IMR-90 (cell line): ENCODE results near the gene ANLN. TPM values are rescaled to one million over a fixed set of nuclear protein-coding genes. Genes with fewer than 3 reads are reported as not detected.

Experiments used
- ATAC-seq: fragments of 200-7000 bp; cut with Tn5 transposase; 2 replicates; pipeline ENCODE4 v1.9.1; 2020; ENCODE audit warnings: low read depth, mild to moderate bottlenecking, moderate library complexity
- Bru-seq: library from RNA; stranded (reverse); fragments of 400-500 nt; gene quantifications from one replicate; lab custom pipeline; 2021; lab: Mats Ljungman, UMichigan
- BruChase-seq, 2 experiments: library from RNA; stranded (reverse); fragments of 400-500 nt; gene quantifications; one replicate each; lab custom pipeline; 2021; lab: Mats Ljungman, UMichigan
- BruUV-seq: library from RNA; stranded (reverse); fragments of 400-500 nt; replicated peaks from 2 replicates; lab custom pipeline; 2021; lab: Mats Ljungman, UMichigan
- CTCF ChIA-PET: fragments of 300-600 bp; formaldehyde crosslinking; extraction: SDS; loops from one replicate; lab custom pipeline; 2021; ENCODE audit warnings: antibody characterized with exemption; lab: Yijun Ruan, JAX
- POLR2A ChIA-PET: fragments of 300-600 bp; sonication (Branson Sonifier 250); formaldehyde crosslinking; loops from one replicate; lab custom pipeline; 2022; ENCODE audit warnings: antibody characterized with exemption; ENCODE audit not compliant: unreplicated experiment; lab: Charles Lee
- DNase-seq: peaks from one replicate; pipeline ENCODE4 v3.0.0; 2013
- H2AFZ ChIP-seq: replicated peaks from 2 replicates; pipeline ENCODE3; 2013; ENCODE audit warnings: low read length, mild to moderate bottlenecking; ENCODE audit not compliant: poor library complexity
- H2AK5ac ChIP-seq: 2 replicates; pipeline ENCODE4 v1.6.1; 2013; ENCODE audit warnings: low read depth, low read length, inconsistent platforms
- H2AK9ac ChIP-seq: replicated peaks from 2 replicates; pipeline ENCODE3; 2013; ENCODE audit warnings: mild to moderate bottlenecking, low read depth, low read length, moderate library complexity; ENCODE audit not compliant: poor library complexity
- H2BK120ac ChIP-seq: 2 replicates; pipeline ENCODE4 v1.6.1; 2013; ENCODE audit warnings: low read depth, low read length, inconsistent platforms
- H2BK15ac ChIP-seq: 3 replicates; pipeline ENCODE4 v1.6.1; 2013; ENCODE audit warnings: low read depth, low read length, inconsistent platforms
- H2BK20ac ChIP-seq: 2 replicates; pipeline ENCODE4 v1.6.1; 2013; ENCODE audit warnings: low read depth, mild to moderate bottlenecking, inconsistent platforms, low read length, moderate library complexity
- H2BK5ac ChIP-seq: 2 replicates; pipeline ENCODE4 v1.6.1; 2013; ENCODE audit warnings: mild to moderate bottlenecking, low read depth, low read length, inconsistent platforms; ENCODE audit not compliant: poor library complexity, severe bottlenecking
- H3K14ac ChIP-seq: replicated peaks from 2 replicates; pipeline ENCODE4 v1.6.1; 2013; ENCODE audit warnings: low read depth, low read length, inconsistent platforms
- H3K18ac ChIP-seq: 2 replicates; pipeline ENCODE4 v1.6.1; 2013; ENCODE audit warnings: low read depth, low read length, control low read depth
- H3K23ac ChIP-seq: 2 replicates; pipeline ENCODE4 v1.6.1; 2013; ENCODE audit warnings: low read depth, low read length, inconsistent platforms
- H3K27ac ChIP-seq: 2 replicates; pipeline ENCODE4 v1.5.1; 2013; ENCODE audit warnings: mild to moderate bottlenecking, control low read depth, low read length; ENCODE audit not compliant: insufficient read depth
- H3K27me3 ChIP-seq: 2 replicates; pipeline ENCODE4 v1.6.1; 2013; ENCODE audit warnings: low read length; ENCODE audit not compliant: control insufficient read depth, insufficient read depth
- H3K36me3 ChIP-seq: 2 replicates; pipeline ENCODE4 v1.6.1; 2013; ENCODE audit warnings: low read length, mixed read lengths; ENCODE audit not compliant: control insufficient read depth, insufficient read depth
- H3K4ac ChIP-seq: 2 replicates; pipeline ENCODE4 v1.6.1; 2013; ENCODE audit warnings: low read depth, low read length, inconsistent platforms
- H3K4me1 ChIP-seq: 2 replicates; pipeline ENCODE4 v1.6.1; 2013; ENCODE audit warnings: low read length, mixed read lengths; ENCODE audit not compliant: control insufficient read depth, insufficient read depth
- H3K4me2 ChIP-seq: 2 replicates; pipeline ENCODE4 v1.6.1; 2013; ENCODE audit warnings: low read depth, mild to moderate bottlenecking, control low read depth, low read length, moderate library complexity
- H3K4me3 ChIP-seq: 2 replicates; pipeline ENCODE4 v1.5.1; 2013; ENCODE audit warnings: low read depth, mild to moderate bottlenecking, control low read depth, low read length, moderate library complexity; ENCODE audit not compliant: insufficient read depth
- H3K56ac ChIP-seq: 2 replicates; pipeline ENCODE4 v1.6.1; 2013; ENCODE audit warnings: low read length, inconsistent platforms; ENCODE audit not compliant: insufficient read depth; ENCODE audit errors: extremely low read depth
- H3K79me1 ChIP-seq, 2 experiments: 2 replicates each; pipeline ENCODE4 v1.6.1; 2013; ENCODE audit warnings: low read length in 2 of 2, inconsistent platforms in 1 of 2, low read depth in 1 of 2
- H3K9ac ChIP-seq: 2 replicates; pipeline ENCODE4 v1.6.1; 2013; ENCODE audit warnings: low read depth, low read length, control low read depth
- H3K9me1 ChIP-seq: 2 replicates; pipeline ENCODE4 v1.6.1; 2013; ENCODE audit warnings: low read length, inconsistent platforms; ENCODE audit not compliant: insufficient read depth
- H3K9me3 ChIP-seq: 2 replicates; pipeline ENCODE4 v1.6.1; 2013; ENCODE audit warnings: low read length; ENCODE audit not compliant: control insufficient read depth, insufficient read depth
- H4K20me1 ChIP-seq: 2 replicates; pipeline ENCODE4 v1.6.1; 2013; ENCODE audit warnings: low read length, inconsistent platforms; ENCODE audit not compliant: insufficient read depth
- H4K5ac ChIP-seq: 2 replicates; pipeline ENCODE4 v1.6.1; 2013; ENCODE audit warnings: mild to moderate bottlenecking, low read depth, low read length, control low read depth
- H4K8ac ChIP-seq, 2 experiments: 2 replicates each; pipeline ENCODE4 v1.6.1; 2013; ENCODE audit warnings: low read depth in 2 of 2, low read length in 2 of 2, control low read depth in 1 of 2, inconsistent platforms in 1 of 2
- H4K91ac ChIP-seq: 2 replicates; pipeline ENCODE4 v1.6.1; 2013; ENCODE audit warnings: low read depth, low read length, inconsistent platforms; ENCODE audit not compliant: insufficient read depth
- CEBPB ChIP-seq: IDR thresholded peaks from 2 replicates; pipeline ENCODE4 v1.6.1; 2012; ENCODE audit warnings: low read depth, low read length, improper control_type of control experiment
- MAZ ChIP-seq: IDR thresholded peaks from 2 replicates; pipeline ENCODE4 v1.6.1; 2012; ENCODE audit warnings: low read depth, mild to moderate bottlenecking, low read length, improper control_type of control experiment, moderate library complexity, borderline replicate concordance
- MXI1 ChIP-seq: IDR thresholded peaks from 2 replicates; pipeline ENCODE4 v1.6.1; 2012; ENCODE audit warnings: low read depth, mild to moderate bottlenecking, low read length, moderate library complexity, borderline replicate concordance
- POLR2A ChIP-seq: IDR thresholded peaks from 2 replicates; pipeline ENCODE4 v1.6.1; 2012; ENCODE audit warnings: mild to moderate bottlenecking, low read depth, low read length
- RFX5 ChIP-seq: IDR thresholded peaks from 2 replicates; pipeline ENCODE4 v1.8.0; 2012; ENCODE audit warnings: low read depth, mild to moderate bottlenecking, low read length, moderate library complexity
- SMC3 ChIP-seq: fragments of 150-350 bp; IDR thresholded peaks from 2 replicates; pipeline ENCODE4 v1.6.1; 2016; ENCODE audit warnings: low read depth, mild to moderate bottlenecking, antibody characterized with exemption, low read length, moderate library complexity
- WGBS, 2 experiments: methylation state at CpG; one replicate each; pipeline versions ENCODE4 v1.1.5 to v1.1.7; 2013; ENCODE audit warnings: missing lambda C conversion rate in 2 of 2; ENCODE audit not compliant: insufficient read length in 1 of 2; ENCODE audit errors: extremely low coverage in 2 of 2; 5-methylcytosine and 5-hydroxymethylcytosine counted together
- dilution Hi-C: fragments of 300-500 bp; cut with HindIII; formaldehyde crosslinking; loops from one replicate; pipeline ENCODE4 v1.14.3; 2018; ENCODE audit warnings: low sequenced_read_pairs; ENCODE audit not compliant: unreplicated experiment
- in situ Hi-C: fragments of 300-500 bp; cut with MboI; formaldehyde crosslinking; loops from 3 replicates; pipeline ENCODE4 v1.14.3; 2019; ENCODE audit warnings: low sequenced_read_pairs, inconsistent platforms, mixed read lengths
- intact Hi-C: fragments of 100-400 bp; cut with micrococcal nuclease; formaldehyde crosslinking; loops from 2 replicates; pipeline ENCODE4 v1.10.0; 2022
- long read RNA-seq: library from polyadenylated mRNA; unstranded; transcript quantifications from one replicate; pipeline ENCODE4 v2.0.0, GENCODE V29; 2021; ENCODE audit not compliant: unreplicated experiment
- polyA plus RNA-seq, 3 experiments: library from polyadenylated mRNA; depleted of rRNA; stranded (reverse); fragments of >200 nt; gene quantifications; 2 replicates each; pipeline ENCODE4 v1.2.3, GENCODE V29; 2012; ENCODE audit warnings: low replicate concordance in 1 of 3
- total RNA-seq: library from RNA; depleted of rRNA; stranded (reverse); fragments of >200 nt; gene quantifications from 2 replicates; pipeline ENCODE4 v1.2.3, GENCODE V29; 2012; rRNA removed
- TF ChIP-seq, protein P1 (sequence below): fragments of 150-350 bp; IDR thresholded peaks from 2 replicates; pipeline ENCODE4 v1.6.1; 2017; ENCODE audit warnings: mild to moderate bottlenecking, antibody characterized with exemption, low read length, low read depth
- TF ChIP-seq, protein P2 (sequence below): fragments of 150-350 bp; IDR thresholded peaks from 2 replicates; pipeline ENCODE4 v1.6.1; 2016; ENCODE audit warnings: low read depth, mild to moderate bottlenecking, low read length, moderate library complexity, borderline replicate concordance

ANLN gene, protein sequence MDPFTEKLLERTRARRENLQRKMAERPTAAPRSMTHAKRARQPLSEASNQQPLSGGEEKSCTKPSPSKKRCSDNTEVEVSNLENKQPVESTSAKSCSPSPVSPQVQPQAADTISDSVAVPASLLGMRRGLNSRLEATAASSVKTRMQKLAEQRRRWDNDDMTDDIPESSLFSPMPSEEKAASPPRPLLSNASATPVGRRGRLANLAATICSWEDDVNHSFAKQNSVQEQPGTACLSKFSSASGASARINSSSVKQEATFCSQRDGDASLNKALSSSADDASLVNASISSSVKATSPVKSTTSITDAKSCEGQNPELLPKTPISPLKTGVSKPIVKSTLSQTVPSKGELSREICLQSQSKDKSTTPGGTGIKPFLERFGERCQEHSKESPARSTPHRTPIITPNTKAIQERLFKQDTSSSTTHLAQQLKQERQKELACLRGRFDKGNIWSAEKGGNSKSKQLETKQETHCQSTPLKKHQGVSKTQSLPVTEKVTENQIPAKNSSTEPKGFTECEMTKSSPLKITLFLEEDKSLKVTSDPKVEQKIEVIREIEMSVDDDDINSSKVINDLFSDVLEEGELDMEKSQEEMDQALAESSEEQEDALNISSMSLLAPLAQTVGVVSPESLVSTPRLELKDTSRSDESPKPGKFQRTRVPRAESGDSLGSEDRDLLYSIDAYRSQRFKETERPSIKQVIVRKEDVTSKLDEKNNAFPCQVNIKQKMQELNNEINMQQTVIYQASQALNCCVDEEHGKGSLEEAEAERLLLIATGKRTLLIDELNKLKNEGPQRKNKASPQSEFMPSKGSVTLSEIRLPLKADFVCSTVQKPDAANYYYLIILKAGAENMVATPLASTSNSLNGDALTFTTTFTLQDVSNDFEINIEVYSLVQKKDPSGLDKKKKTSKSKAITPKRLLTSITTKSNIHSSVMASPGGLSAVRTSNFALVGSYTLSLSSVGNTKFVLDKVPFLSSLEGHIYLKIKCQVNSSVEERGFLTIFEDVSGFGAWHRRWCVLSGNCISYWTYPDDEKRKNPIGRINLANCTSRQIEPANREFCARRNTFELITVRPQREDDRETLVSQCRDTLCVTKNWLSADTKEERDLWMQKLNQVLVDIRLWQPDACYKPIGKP
- 209 and 276 TPM in 2 replicates for total RNA-seq
- 50.9 and 60.5 TPM in 2 replicates for polyA plus RNA-seq (2012; rRNA removed)
- 4.1 and 7.7 TPM in 2 replicates for polyA plus RNA-seq (2012; cell fraction: cytosol; rRNA removed)
- polyA plus RNA-seq (2012; cell fraction: nucleus; rRNA removed; ENCODE audit: low replicate concordance): 16.9 and 102 TPM in 2 replicates
- percentile 84 among the genes with signal in this experiment for Bru-seq, nascent RNA
- percentile 73 among the genes with signal in this experiment for BruChase-seq, experiment 1, labeled RNA remaining after a 6-hour chase
- BruChase-seq, experiment 2, labeled RNA remaining after a 2-hour chase: percentile 68 among the genes with signal in this experiment
- long read RNA-seq, partial matches to known transcripts: 1 of 3 reads
- long read RNA-seq, other reads (novel, unspliced or antisense): 2 of 3 reads

DNA sequence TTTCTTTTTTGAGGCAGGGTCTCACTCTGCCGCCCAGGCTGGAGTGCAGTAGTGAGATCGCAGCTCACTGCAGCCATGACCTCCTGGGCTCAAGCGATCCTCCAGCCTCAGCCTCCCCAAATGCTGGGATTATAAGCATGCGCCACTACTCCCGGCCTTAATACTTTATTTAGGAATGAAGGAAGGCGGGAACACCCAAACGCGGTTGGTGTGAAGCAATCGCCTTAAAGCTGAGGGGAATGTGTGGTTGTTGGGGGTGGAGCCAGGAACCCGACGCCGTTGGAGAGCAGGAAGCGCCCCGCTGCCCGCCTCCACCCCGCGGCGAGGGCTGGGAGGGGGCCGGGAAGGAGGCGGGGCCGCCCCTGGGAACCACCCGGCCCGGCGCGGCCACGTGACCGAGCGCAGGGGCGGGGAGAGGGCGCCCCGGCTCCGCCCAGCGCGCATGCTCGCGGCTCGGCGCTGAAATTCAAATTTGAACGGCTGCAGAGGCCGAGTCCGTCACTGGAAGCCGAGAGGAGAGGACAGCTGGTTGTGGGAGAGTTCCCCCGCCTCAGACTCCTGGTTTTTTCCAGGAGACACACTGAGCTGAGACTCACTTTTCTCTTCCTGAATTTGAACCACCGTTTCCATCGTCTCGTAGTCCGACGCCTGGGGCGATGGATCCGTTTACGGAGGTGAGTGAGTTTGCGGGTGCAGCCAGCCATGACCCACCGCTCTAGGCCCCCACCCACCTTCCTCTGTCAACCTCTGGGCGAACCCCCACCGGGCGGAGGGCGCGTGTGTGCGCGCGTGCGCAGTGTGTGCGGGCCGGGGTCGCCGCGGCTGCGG lies at the start of gene ANLN:
ANLN (plus strand) TSS at position 492 of the 828 bp plus-strand sequence; CDS start at position 657, 165 bp downstream.
- BruUV-seq: no TSS peak
- Histone ChIP-seq H2BK20ac (peak within 1 kb of the TSS; percentile 75; the same call in 1 of the 2 replicates), H4K8ac (peak within 1 kb of the TSS; percentile 60 to 87), H3K9me3 (no peaks in the 10 kb centered on the region), H4K20me1 (no peaks in the 10 kb centered on the region), H3K4ac (peak within 1 kb of the TSS; percentile 90), H2BK5ac (peak within 1 kb of the TSS; percentile 95), H2AK9ac (peak within 1 kb of the TSS; percentile 42), H3K4me2 (peak within 1 kb of the TSS; percentile 92), H3K27me3 (no peaks in the 10 kb centered on the region), H3K27ac (peak within 1 kb of the TSS; percentile 72), H2AFZ (peak within 1 kb of the TSS; percentile 94), H2BK15ac (peak within 1 kb of the TSS; percentile 49; the same call in 1 of the 3 replicates), H3K4me1 (peaks cover 9% of the 10 kb centered on the region), H3K18ac (peak within 1 kb of the TSS; percentile 52), H3K56ac (peak within 1 kb of the TSS; percentile 97), H3K23ac (peak within 1 kb of the TSS; percentile 86), H3K79me1 (no peaks in the 10 kb centered on the region), H3K4me3 (peak within 1 kb of the TSS; percentile 58), H3K9ac (peak within 1 kb of the TSS; percentile 64), H4K5ac (peak within 1 kb of the TSS; percentile 36), H3K9me1 (peaks cover 3% of the 10 kb centered on the region; the same call in 1 of the 2 replicates), H3K36me3 (no peaks in the 10 kb centered on the region), H2AK5ac (peak within 1 kb of the TSS; percentile 57), H2BK120ac (peak within 1 kb of the TSS; percentile 75), H4K91ac (peak within 1 kb of the TSS; percentile 83), H3K14ac (peak within 1 kb of the TSS; percentile 86)
- ATAC-seq: peak; percentile 88
- in situ Hi-C loops: no loop called here
- intact Hi-C loops: no loop called here
- dilution Hi-C loops: no loop called here
- no peak for TF ChIP-seq SMC3
- peak; percentile 93 for TF ChIP-seq MXI1
- peak; percentile 74; the same call in 1 of the 2 replicates for TF ChIP-seq POLR2A
- TF ChIP-seq, protein P1, sequence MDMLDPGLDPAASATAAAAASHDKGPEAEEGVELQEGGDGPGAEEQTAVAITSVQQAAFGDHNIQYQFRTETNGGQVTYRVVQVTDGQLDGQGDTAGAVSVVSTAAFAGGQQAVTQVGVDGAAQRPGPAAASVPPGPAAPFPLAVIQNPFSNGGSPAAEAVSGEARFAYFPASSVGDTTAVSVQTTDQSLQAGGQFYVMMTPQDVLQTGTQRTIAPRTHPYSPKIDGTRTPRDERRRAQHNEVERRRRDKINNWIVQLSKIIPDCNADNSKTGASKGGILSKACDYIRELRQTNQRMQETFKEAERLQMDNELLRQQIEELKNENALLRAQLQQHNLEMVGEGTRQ: peak; percentile 97
- no peak for TF ChIP-seq RFX5
- peak; percentile 97 for TF ChIP-seq CEBPB
- TF ChIP-seq, protein P2, sequence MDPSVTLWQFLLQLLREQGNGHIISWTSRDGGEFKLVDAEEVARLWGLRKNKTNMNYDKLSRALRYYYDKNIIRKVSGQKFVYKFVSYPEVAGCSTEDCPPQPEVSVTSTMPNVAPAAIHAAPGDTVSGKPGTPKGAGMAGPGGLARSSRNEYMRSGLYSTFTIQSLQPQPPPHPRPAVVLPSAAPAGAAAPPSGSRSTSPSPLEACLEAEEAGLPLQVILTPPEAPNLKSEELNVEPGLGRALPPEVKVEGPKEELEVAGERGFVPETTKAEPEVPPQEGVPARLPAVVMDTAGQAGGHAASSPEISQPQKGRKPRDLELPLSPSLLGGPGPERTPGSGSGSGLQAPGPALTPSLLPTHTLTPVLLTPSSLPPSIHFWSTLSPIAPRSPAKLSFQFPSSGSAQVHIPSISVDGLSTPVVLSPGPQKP: no peak
- peak; percentile 97 for TF ChIP-seq MAZ
- ChIA-PET POLR2A (no interaction called here), CTCF (interaction anchor here (1.0 kb wide), 1 partner anchor 41 kb away, joined by 3 read pairs; no protein-coding TSS in a partner anchor)
- 0% methylated on average over 8 of the region's 68 CpGs; no CpG with 5 or more reads in 1 of the 2 experiments for WGBS, 2 experiments
- peak; percentile 89 for DNase-seq
